NK-92 (cell line): ENCODE results near the gene CST1.
"Not testable (repeated sequence)": the region's sequence is repeated elsewhere in the genome, so short reads cannot be mapped to it uniquely, and the experiment has no call there.

Experiments
- DNase-seq: peaks from one replicate; lab custom pipeline; 2025; ENCODE audit not compliant: unreplicated experiment; lab: John Stamatoyannopoulos, UW

The CST1 gene, protein sequence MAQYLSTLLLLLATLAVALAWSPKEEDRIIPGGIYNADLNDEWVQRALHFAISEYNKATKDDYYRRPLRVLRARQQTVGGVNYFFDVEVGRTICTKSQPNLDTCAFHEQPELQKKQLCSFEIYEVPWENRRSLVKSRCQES

DNA sequence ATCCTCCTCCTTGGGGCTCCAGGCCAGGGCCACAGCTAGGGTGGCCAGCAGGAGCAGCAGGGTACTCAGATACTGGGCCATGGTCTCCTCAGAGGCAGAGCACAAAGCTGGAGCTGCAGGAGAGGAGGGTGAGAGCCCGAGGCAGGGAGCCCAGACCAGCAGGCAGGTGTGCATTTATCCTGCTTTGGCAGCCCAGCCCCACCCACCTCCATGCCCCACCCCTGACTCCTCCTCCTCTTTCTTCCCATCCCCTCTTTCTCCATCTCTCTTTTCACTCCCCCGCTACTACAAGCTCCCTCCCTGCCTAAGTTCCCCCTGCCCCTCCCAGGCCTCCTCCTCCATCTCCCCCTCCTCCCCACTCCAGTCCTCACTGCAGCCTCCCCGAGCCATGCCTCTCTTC lies at the start of gene CST1:
CST1 (minus strand) TSS at position 150 of the 400 bp plus-strand sequence; CDS start at position 81, 69 bp downstream.
- not testable (repeated sequence) for DNase-seq

GRCh38 chr20:23799216-23799847 lies 48.6 kb upstream of the CST1 start:
- DNase-seq = not testable (repeated sequence)

DNA sequence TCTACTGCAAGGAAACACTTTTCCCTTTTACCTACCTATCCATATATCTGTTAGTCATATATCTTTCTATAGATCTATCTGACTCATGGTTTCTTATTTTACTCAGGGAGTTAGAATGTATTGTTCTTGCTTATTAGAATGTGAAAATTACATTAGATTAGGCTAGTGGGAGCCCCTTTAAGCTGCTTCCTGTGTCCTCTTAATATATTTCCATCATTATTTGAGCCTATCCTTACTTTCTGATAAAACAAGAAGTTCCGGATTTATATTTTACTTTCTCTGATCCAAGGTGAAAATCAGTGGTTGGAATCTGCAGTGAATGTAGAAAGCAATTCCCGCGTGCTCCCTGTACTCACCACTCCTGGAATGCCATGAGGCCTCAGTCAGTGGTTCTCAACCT lies 44.8 kb upstream of the CST1 start:
- no peak for DNase-seq

- no peak for DNase-seq
These were observed 44.1 kb upstream of the CST1 start for GRCh38 chr20:23794841-23795240.

DNA sequence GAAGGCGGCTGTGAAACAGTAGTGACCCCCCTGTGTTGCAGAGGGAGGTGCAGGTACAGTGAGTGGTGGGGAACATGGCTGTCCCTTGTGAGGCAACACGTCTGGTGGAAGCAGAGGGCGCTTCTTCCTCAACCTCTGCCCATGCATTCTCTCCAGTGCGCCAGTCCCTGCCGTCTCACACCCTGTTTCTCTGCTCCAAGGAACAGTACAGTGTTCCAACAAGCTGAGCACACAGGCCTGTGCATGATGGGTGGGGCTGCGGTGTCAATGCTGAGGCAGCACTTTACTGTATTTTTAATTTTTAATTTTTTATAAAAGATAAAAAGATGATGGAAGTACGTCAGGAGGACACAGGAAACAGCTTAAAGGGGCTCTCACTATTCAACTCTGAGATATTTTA lies 43.3 kb upstream of the CST1 start:
- DNase-seq = no peak

- no peak for DNase-seq
These were observed 32.7 kb upstream of the CST1 start for GRCh38 chr20:23783447-23783846.

- no peak for DNase-seq
These were observed 31.7 kb upstream of the CST1 start for GRCh38 chr20:23782366-23782983.

GRCh38 chr20:23778676-23779075 lies 27.9 kb upstream of the CST1 start:
- not testable (repeated sequence) for DNase-seq

DNA sequence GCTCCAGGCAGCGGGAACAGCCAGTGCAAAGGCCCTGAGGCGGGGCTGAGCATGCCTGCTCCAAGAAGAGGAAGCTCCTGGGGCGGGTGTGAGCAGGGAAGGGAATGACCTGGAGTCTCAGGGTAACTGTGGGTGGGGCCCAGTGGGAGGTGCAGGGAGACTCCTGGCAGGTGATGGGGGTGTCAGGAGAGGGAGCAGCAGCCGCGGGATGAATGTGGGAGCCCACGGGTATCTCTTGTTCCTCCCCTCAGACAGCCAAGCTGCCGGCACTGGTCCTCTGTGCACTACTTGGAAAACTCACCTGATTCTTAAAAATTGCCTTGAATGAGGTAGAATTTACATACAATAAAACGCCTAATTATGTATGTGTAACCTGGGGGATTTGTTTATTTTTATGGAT lies 26.6 kb upstream of the CST1 start:
- not testable (repeated sequence) for DNase-seq

GRCh38 chr20:23776067-23776771 lies 25.5 kb upstream of the CST1 start:
- no peak for DNase-seq

DNA sequence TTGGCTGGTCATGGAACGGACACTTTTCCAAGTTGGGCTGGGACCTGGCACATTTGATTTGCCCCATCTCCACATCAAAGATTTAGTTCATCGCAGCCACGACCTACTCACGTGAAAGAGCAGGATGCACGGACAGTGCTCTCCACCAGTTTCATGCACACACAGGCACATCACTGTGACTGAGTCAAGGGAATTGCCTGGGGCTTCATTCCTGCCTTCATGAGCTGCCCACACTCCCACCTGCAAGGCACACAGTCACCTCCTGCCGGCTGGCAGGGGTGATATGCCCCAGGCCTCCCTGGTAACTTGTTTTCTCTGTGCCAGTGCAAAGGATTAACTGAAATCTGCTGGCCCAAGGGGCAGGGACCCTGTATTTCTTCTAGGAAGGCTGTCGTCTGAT lies 23.3 kb upstream of the CST1 start:
- DNase-seq = no peak

GRCh38 chr20:23773579-23773978 lies 22.8 kb upstream of the CST1 start:
- DNase-seq = no peak

DNA sequence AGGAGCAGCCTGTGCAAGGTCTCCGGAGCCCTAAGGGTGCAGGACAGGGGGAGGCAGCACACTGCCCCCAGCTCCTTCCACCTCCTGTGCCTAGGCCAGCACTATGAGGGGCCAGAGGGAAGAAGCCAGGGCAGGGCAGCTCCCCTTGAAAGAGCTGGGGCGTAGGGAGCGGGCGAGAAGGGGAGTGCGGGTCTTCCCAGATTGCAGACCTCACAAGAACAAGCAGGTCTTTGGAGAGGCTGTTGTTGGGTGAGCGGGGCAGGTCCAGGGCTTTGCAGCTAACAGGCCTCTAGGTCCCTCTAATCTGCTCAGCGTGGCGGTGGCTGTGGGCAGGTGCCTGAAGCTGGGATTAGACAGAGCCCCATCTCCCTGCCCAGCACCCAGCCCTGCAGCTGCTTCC lies 22.4 kb upstream of the CST1 start:
- no peak for DNase-seq

DNA sequence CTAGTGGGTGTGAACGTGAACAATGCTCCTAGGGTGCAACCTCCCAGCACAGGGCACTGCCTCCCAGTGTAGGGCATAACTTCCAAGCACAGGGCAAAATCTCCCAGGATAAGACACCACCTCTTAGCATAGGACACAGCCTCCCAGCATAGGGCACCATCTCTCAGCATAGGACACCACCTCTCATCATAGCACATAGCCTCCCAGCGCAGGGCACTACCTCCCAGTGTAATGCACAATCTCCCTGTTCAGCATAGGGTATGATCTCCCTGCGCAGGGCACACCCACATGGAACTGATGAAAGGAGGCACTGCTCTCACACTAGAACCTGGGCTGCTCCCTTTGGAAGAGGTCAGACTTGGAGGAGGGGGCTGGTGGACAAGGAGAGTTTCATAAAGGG lies 21.3 kb upstream of the CST1 start:
- DNase-seq = no peak

DNA sequence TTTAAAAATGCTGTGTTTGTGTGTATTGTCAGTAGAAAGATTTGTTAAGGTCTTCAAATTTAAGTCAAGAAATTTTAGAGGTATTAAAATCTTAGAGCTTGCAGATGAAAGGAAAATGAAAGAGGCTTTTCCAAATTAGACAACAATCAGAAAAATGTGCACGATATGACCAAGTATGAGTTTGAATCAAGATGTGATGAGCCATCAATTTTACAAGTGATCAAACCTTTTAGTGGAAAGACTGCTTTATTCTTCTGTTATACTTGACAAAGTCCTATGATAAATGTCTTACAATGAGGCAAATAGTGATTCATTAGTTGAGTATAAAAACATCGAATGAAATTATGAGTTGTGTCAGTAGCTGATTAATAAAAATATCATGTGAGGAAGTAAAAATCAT lies 19.6 kb upstream of the CST1 start:
- no peak for DNase-seq

DNA sequence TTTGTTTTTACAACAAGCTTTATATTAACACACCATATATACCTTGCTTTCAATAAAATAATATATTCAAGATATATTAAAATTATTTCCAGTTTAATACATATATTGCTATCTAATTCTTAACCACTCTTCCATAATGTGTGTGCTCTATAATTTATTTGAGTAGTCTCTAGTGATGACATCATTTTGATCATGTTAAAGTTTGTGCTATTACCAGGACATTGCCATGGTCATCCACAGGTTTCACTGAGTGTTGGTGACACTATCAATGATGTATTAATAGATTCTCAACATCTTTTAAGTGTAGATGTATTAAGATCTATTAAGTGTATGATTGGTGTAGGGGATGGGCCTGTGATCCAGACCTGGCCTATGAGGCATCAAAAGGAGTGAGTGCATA lies 17.8 kb upstream of the CST1 start:
- DNase-seq = not testable (repeated sequence)

DNA sequence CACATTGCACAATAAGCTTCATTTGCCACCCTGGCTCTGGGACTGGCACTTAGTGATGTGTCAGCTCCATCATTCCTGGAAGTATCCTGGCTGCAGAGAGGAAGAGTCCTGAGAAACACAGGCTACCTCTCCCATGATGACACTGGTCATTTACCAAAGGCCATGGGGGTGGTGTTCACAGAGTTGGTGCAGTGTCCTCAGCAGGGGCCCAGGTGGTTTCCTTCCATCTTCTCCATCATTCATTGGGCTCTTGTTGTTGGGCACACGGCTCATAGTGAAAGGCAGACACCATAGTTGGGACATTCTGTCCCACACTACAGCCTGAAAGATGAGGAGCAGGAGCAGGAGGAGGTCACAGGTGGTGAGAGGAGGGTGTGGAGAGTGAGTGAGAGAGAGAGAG lies 15.8 kb upstream of the CST1 start:
- DNase-seq = no peak

DNA sequence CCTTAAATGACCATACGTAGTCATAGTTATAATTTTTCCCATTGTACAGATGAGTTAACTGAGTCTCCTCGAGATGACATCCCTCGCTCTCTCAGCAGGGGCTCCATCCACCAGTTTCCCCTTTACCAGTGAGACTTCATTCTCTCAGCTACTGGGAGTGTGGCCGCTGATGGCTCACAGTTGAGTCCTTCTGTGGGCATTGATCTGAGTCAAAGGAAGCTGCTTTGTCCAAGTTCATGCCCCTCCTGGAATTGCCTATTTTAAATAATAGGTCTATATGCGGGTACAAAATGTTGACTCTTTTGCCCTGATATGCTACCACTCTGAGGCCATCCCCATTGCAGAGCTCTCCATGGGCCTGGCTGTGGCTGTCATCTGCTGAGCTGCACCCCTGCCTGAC lies 14.8 kb upstream of the CST1 start:
- no peak for DNase-seq

- DNase-seq = not testable (repeated sequence)
These were observed 13.9 kb upstream of the CST1 start for GRCh38 chr20:23764630-23765029.

- no peak for DNase-seq
These were observed 12.6 kb upstream of the CST1 start for GRCh38 chr20:23763345-23763744.

- DNase-seq = no peak
These were observed 8.7 kb upstream of the CST1 start for GRCh38 chr20:23759306-23759940.

DNA sequence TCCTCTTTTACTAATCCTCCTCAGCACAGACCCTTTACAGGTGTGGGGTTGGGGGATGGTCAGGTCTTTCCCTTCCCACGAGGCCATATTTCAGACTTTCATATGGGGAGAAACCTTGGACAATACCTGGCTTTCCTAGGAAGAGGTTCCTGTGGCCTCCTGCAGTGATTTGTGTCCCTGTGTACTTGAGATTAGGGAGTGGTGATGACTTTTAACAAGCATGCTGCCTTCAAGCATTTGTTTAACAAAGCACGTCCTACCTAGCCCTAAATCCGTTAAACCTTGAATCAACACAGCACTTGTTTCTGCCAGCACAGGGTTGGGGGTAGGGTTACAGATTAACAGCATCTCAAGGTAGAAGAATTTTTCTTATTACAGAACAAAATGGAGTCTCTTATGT lies 6.1 kb upstream of the CST1 start:
- DNase-seq = not testable (repeated sequence)
